Epithelial cell of proximal tubule (primary cell): ENCODE results near the gene NRP1. TPM values are rescaled to one million over a fixed set of nuclear protein-coding genes. Genes with fewer than 3 reads are reported as not detected.

Experiments used
- DNase-seq: peaks from one replicate; pipeline ENCODE4 v3.0.0-alpha.2; 2011; ENCODE audit warnings: low read depth
- H3K4me3 ChIP-seq: 2 replicates; pipeline ENCODE4 v1.5.1; 2011; ENCODE audit warnings: low read depth, mild to moderate bottlenecking, low read length
- CTCF ChIP-seq: conservative IDR thresholded peaks from 2 replicates; pipeline ENCODE4 v1.5.1; 2012; ENCODE audit warnings: low read depth, mild to moderate bottlenecking, low read length
- total RNA-seq: library from RNA; depleted of rRNA; stranded (reverse); fragments of >200 nt; gene quantifications from 2 replicates; pipeline ENCODE4 v1.2.3, GENCODE V29; 2015

The NRP1 gene
- total RNA-seq, 1 donor from 2014 or later = 62.7 TPM

GRCh38 chr10:33310853-33311252 is 23.6 kb downstream of the NRP1 start:
- TF ChIP-seq CTCF = no peak
- H3K4me3 ChIP-seq = no peak overlapping the region
- no peak for DNase-seq

- DNase-seq = no peak
- TF ChIP-seq CTCF = no peak
These were observed 25.1 kb downstream of the NRP1 start for GRCh38 chr10:33309406-33309805.

GRCh38 chr10:33307835-33308234 is 26.6 kb downstream of the NRP1 start:
- no peak for DNase-seq
- no peak for TF ChIP-seq CTCF
- H3K4me3 ChIP-seq = no peak overlapping the region

More at GRCh38 chr10:33309406-33309805, 25.1 kb downstream of the NRP1 start:
- H3K4me3 ChIP-seq = no peak overlapping the region

GRCh38 chr10:33306701-33307519 is 27.6 kb downstream of the NRP1 start:
- DNase-seq = no peak
- no peak for TF ChIP-seq CTCF
- no peak overlapping the region for H3K4me3 ChIP-seq

GRCh38 chr10:33306126-33306525 is 28.3 kb downstream of the NRP1 start:
- no peak overlapping the region for H3K4me3 ChIP-seq
- no peak for DNase-seq
- TF ChIP-seq CTCF = no peak

GRCh38 chr10:33304423-33305225 is 29.8 kb downstream of the NRP1 start:
- DNase-seq = no peak
- no peak overlapping the region for H3K4me3 ChIP-seq
- TF ChIP-seq CTCF = no peak
